Measurements from ENCODE around the gene ADCYAP1R1.

The ADCYAP1R1 gene

GRCh38 chr7:31036924-31037323 is 15.2 kb upstream of the ADCYAP1R1 start:
- Histone ChIP-seq H3K9ac (ENCODE audit: low read depth in 1 of 2, low read length in 2 of 2) (no peak overlapping the region), H3K27me3 (ENCODE audit: control insufficient read depth in 1 of 2, insufficient read depth in 2 of 2, low read length in 2 of 2) (peaks cover 10 to 13% of the 10 kb centered on the region in 2 donors), H3K9me3 (ENCODE audit: control insufficient read depth in 1 of 2, low read length in 2 of 2) (no peaks in the 10 kb centered on the region), H3K27ac (ENCODE audit: low read depth, low read length) (no peak overlapping the region), H3K36me3 (ENCODE audit: control insufficient read depth in 1 of 2, insufficient read depth in 2 of 2, low read length in 2 of 2) (no peaks in the 10 kb centered on the region), H3K4me3 (ENCODE audit: low read depth in 1 of 2, low read length in 2 of 2) (no peak overlapping the region), H3K4me1 (ENCODE audit: control insufficient read depth in 1 of 2, insufficient read depth in 2 of 2, low read length in 2 of 2) (no peaks in the 10 kb centered on the region)

- peaks cover 32% of the 10 kb centered on the region in 2 donors for H3K27me3 ChIP-seq (ENCODE audit: control insufficient read depth in 1 of 2, insufficient read depth in 2 of 2, low read length in 2 of 2)
- H3K4me1 ChIP-seq (ENCODE audit: control insufficient read depth in 1 of 2, insufficient read depth in 2 of 2, low read length in 2 of 2): no peaks in the 10 kb centered on the region
- H3K9me3 ChIP-seq (ENCODE audit: control insufficient read depth in 1 of 2, low read length in 2 of 2): no peaks in the 10 kb centered on the region
- no peak overlapping the region for H3K27ac ChIP-seq (ENCODE audit: low read depth, low read length)
- no peak overlapping the region for H3K9ac ChIP-seq (ENCODE audit: low read depth in 1 of 2, low read length in 2 of 2)
- H3K36me3 ChIP-seq (ENCODE audit: control insufficient read depth in 1 of 2, insufficient read depth in 2 of 2, low read length in 2 of 2): no peaks in the 10 kb centered on the region
- no peak overlapping the region for H3K4me3 ChIP-seq (ENCODE audit: low read depth in 1 of 2, low read length in 2 of 2)
These were observed 9.0 kb upstream of the ADCYAP1R1 start for GRCh38 chr7:31043051-31043471.

- no peak overlapping the region for H3K27ac ChIP-seq (ENCODE audit: low read depth, low read length)
- H3K4me1 ChIP-seq (ENCODE audit: control insufficient read depth in 1 of 2, insufficient read depth in 2 of 2, low read length in 2 of 2): no peaks in the 10 kb centered on the region
These were observed 7.6 kb upstream of the ADCYAP1R1 start for GRCh38 chr7:31044529-31044928.

GRCh38 chr7:31046723-31047122 is 5.4 kb upstream of the ADCYAP1R1 start:
- Histone ChIP-seq H3K27me3 (ENCODE audit: control insufficient read depth in 1 of 2, insufficient read depth in 2 of 2, low read length in 2 of 2) (peaks cover 26 to 28% of the 10 kb centered on the region in 2 donors), H3K4me1 (ENCODE audit: control insufficient read depth in 1 of 2, insufficient read depth in 2 of 2, low read length in 2 of 2) (no peaks in the 10 kb centered on the region), H3K27ac (ENCODE audit: low read depth, low read length) (no peak overlapping the region), H3K4me3 (ENCODE audit: low read depth in 1 of 2, low read length in 2 of 2) (no peak overlapping the region), H3K36me3 (ENCODE audit: control insufficient read depth in 1 of 2, insufficient read depth in 2 of 2, low read length in 2 of 2) (no peaks in the 10 kb centered on the region), H3K9me3 (ENCODE audit: control insufficient read depth in 1 of 2, low read length in 2 of 2) (no peaks in the 10 kb centered on the region), H3K9ac (ENCODE audit: low read depth in 1 of 2, low read length in 2 of 2) (no peak overlapping the region)

More at GRCh38 chr7:31044529-31044928, 7.6 kb upstream of the ADCYAP1R1 start:
- Histone ChIP-seq H3K27me3 (ENCODE audit: control insufficient read depth in 1 of 2, insufficient read depth in 2 of 2, low read length in 2 of 2) (peaks cover 32% of the 10 kb centered on the region in 2 donors), H3K9me3 (ENCODE audit: control insufficient read depth in 1 of 2, low read length in 2 of 2) (no peaks in the 10 kb centered on the region), H3K36me3 (ENCODE audit: control insufficient read depth in 1 of 2, insufficient read depth in 2 of 2, low read length in 2 of 2) (no peaks in the 10 kb centered on the region), H3K9ac (ENCODE audit: low read depth in 1 of 2, low read length in 2 of 2) (no peak overlapping the region), H3K4me3 (ENCODE audit: low read depth in 1 of 2, low read length in 2 of 2) (no peak overlapping the region)

- Histone ChIP-seq H3K27me3 (ENCODE audit: control insufficient read depth in 1 of 2, insufficient read depth in 2 of 2, low read length in 2 of 2) (peaks cover 21 to 22% of the 10 kb centered on the region in 2 donors), H3K36me3 (ENCODE audit: control insufficient read depth in 1 of 2, insufficient read depth in 2 of 2, low read length in 2 of 2) (no peaks in the 10 kb centered on the region), H3K4me1 (ENCODE audit: control insufficient read depth in 1 of 2, insufficient read depth in 2 of 2, low read length in 2 of 2) (no peaks in the 10 kb centered on the region), H3K9ac (ENCODE audit: low read depth in 1 of 2, low read length in 2 of 2) (no peak overlapping the region), H3K4me3 (ENCODE audit: low read depth in 1 of 2, low read length in 2 of 2) (no peak overlapping the region), H3K9me3 (ENCODE audit: control insufficient read depth in 1 of 2, low read length in 2 of 2) (no peaks in the 10 kb centered on the region), H3K27ac (ENCODE audit: low read depth, low read length) (no peak overlapping the region)
These were observed 4.6 kb upstream of the ADCYAP1R1 start for GRCh38 chr7:31047313-31048146.

- no peak overlapping the region for H3K9ac ChIP-seq (ENCODE audit: low read depth in 1 of 2, low read length in 2 of 2)
- no peak overlapping the region for H3K27ac ChIP-seq (ENCODE audit: low read depth, low read length)
- no peak overlapping the region for H3K4me3 ChIP-seq (ENCODE audit: low read depth in 1 of 2, low read length in 2 of 2)
- peaks cover 24% of the 10 kb centered on the region in 2 donors for H3K27me3 ChIP-seq (ENCODE audit: control insufficient read depth in 1 of 2, insufficient read depth in 2 of 2, low read length in 2 of 2)
- H3K4me1 ChIP-seq (ENCODE audit: control insufficient read depth in 1 of 2, insufficient read depth in 2 of 2, low read length in 2 of 2): no peaks in the 10 kb centered on the region
- H3K36me3 ChIP-seq (ENCODE audit: control insufficient read depth in 1 of 2, insufficient read depth in 2 of 2, low read length in 2 of 2): no peaks in the 10 kb centered on the region
- H3K9me3 ChIP-seq (ENCODE audit: control insufficient read depth in 1 of 2, low read length in 2 of 2): no peaks in the 10 kb centered on the region
These were observed 2.9 kb upstream of the ADCYAP1R1 start for GRCh38 chr7:31049005-31049765.

GRCh38 chr7:31052487-31052840 is 356 bp downstream of the ADCYAP1R1 start:
- Histone ChIP-seq H3K4me1 (ENCODE audit: control insufficient read depth in 1 of 2, insufficient read depth in 2 of 2, low read length in 2 of 2) (no peaks in the 10 kb centered on the region), H3K9ac (ENCODE audit: low read depth in 1 of 2, low read length in 2 of 2) (no peak overlapping the region), H3K36me3 (ENCODE audit: control insufficient read depth in 1 of 2, insufficient read depth in 2 of 2, low read length in 2 of 2) (no peaks in the 10 kb centered on the region), H3K4me3 (ENCODE audit: low read depth in 1 of 2, low read length in 2 of 2) (no peak overlapping the region), H3K9me3 (ENCODE audit: control insufficient read depth in 1 of 2, low read length in 2 of 2) (no peaks in the 10 kb centered on the region), H3K27me3 (ENCODE audit: control insufficient read depth in 1 of 2, insufficient read depth in 2 of 2, low read length in 2 of 2) (peaks cover 22 to 30% of the 10 kb centered on the region in 2 donors), H3K27ac (ENCODE audit: low read depth, low read length) (no peak overlapping the region)

GRCh38 chr7:31052841-31053601 is 913 bp downstream of the ADCYAP1R1 start:
- Histone ChIP-seq H3K27me3 (ENCODE audit: control insufficient read depth in 1 of 2, insufficient read depth in 2 of 2, low read length in 2 of 2) (peaks cover 22 to 33% of the 10 kb centered on the region in 2 donors), H3K9ac (ENCODE audit: low read depth in 1 of 2, low read length in 2 of 2) (no peak overlapping the region), H3K4me1 (ENCODE audit: control insufficient read depth in 1 of 2, insufficient read depth in 2 of 2, low read length in 2 of 2) (no peaks in the 10 kb centered on the region), H3K4me3 (ENCODE audit: low read depth in 1 of 2, low read length in 2 of 2) (no peak overlapping the region), H3K36me3 (ENCODE audit: control insufficient read depth in 1 of 2, insufficient read depth in 2 of 2, low read length in 2 of 2) (no peaks in the 10 kb centered on the region), H3K27ac (ENCODE audit: low read depth, low read length) (no peak overlapping the region), H3K9me3 (ENCODE audit: control insufficient read depth in 1 of 2, low read length in 2 of 2) (no peaks in the 10 kb centered on the region)

- Histone ChIP-seq H3K4me1 (ENCODE audit: control insufficient read depth in 1 of 2, insufficient read depth in 2 of 2, low read length in 2 of 2) (no peaks in the 10 kb centered on the region), H3K9ac (ENCODE audit: low read depth in 1 of 2, low read length in 2 of 2) (no peak overlapping the region), H3K9me3 (ENCODE audit: control insufficient read depth in 1 of 2, low read length in 2 of 2) (no peaks in the 10 kb centered on the region), H3K27ac (ENCODE audit: low read depth, low read length) (no peak overlapping the region), H3K4me3 (ENCODE audit: low read depth in 1 of 2, low read length in 2 of 2) (no peak overlapping the region), H3K27me3 (ENCODE audit: control insufficient read depth in 1 of 2, insufficient read depth in 2 of 2, low read length in 2 of 2) (peaks cover 22 to 33% of the 10 kb centered on the region in 2 donors), H3K36me3 (ENCODE audit: control insufficient read depth in 1 of 2, insufficient read depth in 2 of 2, low read length in 2 of 2) (no peaks in the 10 kb centered on the region)
These were observed 1.9 kb downstream of the ADCYAP1R1 start for GRCh38 chr7:31053986-31054385.
